Measurements from ENCODE around the gene ITGB4.

ITGB4 gene

GRCh38 chr17:75731716-75732498 is 10.6 kb downstream of the ITGB4 start:
- DNase-seq (ENCODE audit: low spot score): no peak

- DNase-seq (ENCODE audit: low spot score): no peak
These were observed 12.2 kb downstream of the ITGB4 start for GRCh38 chr17:75733471-75733870.

DNA sequence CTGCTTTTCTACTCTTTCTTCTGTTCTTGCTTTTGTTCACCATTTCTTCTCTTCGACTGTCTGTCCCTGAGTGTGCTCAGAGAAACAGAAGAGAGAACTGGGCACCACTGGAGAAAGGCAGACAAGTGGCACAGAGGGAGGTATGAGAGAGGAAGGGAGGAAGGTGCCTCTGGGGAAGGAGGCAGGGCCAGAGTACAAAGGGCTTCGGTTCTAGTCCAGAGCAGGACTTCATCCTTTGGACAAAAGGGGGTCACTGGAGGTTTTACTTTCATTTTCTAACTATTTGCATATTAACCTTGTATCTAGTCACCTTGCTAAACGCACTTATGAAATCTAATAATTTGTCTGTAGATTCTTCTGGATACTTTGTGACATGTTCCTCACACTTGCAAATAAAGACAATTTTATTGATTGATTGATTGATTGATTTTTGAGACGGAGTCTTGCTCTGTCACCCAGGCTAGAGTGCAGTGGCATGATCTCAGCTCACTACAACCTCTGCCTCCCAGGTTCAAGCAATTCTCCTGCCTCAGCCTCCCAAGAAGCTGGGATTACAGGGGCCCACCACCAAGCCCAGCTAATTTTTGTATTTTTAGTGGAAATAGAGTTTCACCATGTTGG is 13.5 kb downstream of the ITGB4 start:
- no peak for DNase-seq (ENCODE audit: low spot score)

DNA sequence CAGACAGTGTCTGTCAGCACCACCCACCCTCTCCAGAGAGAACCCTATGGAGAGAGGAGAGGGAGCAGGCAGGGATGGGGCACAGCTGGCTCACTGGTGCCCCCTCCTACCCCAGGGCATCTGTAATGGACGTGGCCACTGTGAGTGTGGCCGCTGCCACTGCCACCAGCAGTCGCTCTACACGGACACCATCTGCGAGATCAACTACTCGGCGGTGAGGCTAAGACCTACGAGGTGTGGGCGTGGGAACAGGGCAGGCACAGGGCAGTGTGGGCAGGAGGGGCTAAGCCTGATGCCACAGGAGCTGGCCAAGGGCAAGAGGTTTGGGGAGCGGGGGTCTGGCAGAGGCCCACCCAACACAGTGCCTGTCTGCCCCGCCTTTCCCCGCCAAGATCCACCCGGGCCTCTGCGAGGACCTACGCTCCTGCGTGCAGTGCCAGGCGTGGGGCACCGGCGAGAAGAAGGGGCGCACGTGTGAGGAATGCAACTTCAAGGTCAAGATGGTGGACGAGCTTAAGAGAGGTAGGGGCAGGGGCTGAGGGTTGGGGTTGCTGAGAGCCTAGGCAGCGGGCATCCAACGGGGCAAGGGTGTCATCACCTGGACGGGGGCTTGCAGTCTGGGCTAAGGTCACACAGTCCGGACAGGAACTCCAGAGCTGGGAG is 15.0 kb downstream of the ITGB4 start:
- no peak for DNase-seq (ENCODE audit: low spot score)

- DNase-seq (ENCODE audit: low spot score): no peak
These were observed 16.1 kb downstream of the ITGB4 start for GRCh38 chr17:75737133-75737962.

- DNase-seq (ENCODE audit: low spot score): no peak
These were observed 17.1 kb downstream of the ITGB4 start for GRCh38 chr17:75738218-75738802.

DNA sequence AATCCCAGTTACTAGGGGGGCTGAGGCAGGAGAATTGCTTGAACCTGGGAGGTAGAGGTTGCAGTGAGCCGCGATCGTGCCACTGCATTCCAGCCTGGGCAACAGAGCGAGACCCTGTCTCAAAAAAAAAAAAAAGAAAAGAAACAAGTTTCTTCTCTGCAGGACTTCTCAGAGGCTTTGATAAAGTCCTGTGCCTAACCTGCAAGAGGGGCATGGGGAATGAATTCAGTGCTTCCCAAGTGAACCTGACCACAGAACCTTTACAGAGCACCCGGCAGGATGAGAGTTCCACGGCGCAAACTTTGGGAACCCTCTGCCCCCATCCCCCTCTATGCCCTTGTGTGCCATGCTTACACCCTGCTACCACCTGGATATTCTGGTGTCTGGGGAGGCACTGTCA is 17.9 kb downstream of the ITGB4 start:
- DNase-seq (ENCODE audit: low spot score): no peak

GRCh38 chr17:75739801-75740200 is 18.5 kb downstream of the ITGB4 start:
- no peak for DNase-seq (ENCODE audit: low spot score)

DNA sequence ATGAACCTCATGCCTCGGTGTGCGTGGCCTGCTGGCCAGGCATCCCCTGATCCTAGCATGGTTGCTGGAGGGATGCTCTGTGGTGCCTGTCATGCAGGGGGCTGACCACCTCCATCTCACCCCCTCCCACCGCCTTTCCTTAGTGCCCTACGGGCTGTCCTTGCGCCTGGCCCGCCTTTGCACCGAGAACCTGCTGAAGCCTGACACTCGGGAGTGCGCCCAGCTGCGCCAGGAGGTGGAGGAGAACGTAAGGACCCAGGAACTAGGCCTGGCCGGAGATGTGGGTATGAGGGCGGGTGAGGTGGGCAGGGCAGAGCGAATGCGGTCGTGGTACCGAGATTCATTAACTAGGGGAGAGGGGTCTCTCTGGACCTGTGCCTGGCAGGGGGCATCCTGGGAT is 19.0 kb downstream of the ITGB4 start:
- DNase-seq (ENCODE audit: low spot score): no peak

- no peak for DNase-seq (ENCODE audit: low spot score)
These were observed 19.4 kb downstream of the ITGB4 start for GRCh38 chr17:75740631-75741077.

- DNase-seq (ENCODE audit: low spot score): no peak
These were observed 21.1 kb downstream of the ITGB4 start for GRCh38 chr17:75742337-75742736.

GRCh38 chr17:75743625-75744206 is 22.5 kb downstream of the ITGB4 start:
- DNase-seq (ENCODE audit: low spot score): no peak

DNA sequence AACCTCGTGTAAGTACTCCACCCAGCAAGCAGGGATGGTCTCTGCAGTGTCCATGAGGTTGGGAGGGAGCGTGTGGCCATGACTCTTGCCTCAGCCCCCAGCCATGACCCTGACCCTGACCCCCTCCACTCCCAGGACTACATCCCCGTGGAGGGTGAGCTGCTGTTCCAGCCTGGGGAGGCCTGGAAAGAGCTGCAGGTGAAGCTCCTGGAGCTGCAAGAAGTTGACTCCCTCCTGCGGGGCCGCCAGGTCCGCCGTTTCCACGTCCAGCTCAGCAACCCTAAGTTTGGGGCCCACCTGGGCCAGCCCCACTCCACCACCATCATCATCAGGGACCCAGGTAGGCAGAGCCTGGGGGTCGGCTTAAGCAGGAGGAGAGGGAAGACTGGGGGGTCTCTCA is 27.4 kb downstream of the ITGB4 start:
- DNase-seq (ENCODE audit: low spot score): no peak

DNA sequence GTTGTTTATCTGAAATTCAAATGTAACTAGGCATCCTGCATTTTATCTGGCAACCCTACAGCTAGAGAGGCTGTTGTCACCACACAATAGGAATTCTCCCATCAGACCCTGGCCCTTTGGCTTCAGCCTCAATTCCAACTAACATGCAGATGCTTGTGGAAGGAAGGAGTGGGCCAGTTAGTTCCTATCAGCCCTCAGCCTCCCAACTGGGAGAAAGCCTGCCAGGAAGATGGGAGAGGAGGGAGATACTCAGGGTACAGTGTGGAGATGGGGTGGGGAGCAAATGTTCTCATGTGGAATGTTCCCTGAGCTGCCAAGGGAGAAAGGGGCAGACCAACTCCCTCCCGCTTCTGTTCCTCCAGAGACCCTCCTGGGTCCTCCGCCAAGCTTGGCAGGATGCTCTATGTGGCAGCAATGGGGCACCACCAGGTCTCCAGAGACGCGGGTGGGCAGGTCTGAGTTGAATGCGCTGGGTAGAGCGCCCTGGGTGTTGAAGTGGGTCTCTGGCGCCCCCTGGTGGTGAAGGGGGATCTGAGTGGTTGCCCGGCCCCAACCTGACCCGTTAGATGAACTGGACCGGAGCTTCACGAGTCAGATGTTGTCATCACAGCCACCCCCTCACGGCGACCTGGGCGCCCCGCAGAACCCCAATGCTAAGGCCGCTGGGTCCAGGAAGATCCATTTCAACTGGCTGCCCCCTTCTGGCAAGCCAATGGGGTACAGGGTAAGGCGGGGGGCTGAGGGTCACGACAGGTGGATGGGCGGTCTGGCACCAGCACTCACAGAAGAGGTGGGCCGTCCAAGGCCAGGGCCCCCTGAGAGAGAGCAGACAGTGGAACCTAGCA is 28.5 kb downstream of the ITGB4 start:
- DNase-seq (ENCODE audit: low spot score): peak; percentile 88

DNA sequence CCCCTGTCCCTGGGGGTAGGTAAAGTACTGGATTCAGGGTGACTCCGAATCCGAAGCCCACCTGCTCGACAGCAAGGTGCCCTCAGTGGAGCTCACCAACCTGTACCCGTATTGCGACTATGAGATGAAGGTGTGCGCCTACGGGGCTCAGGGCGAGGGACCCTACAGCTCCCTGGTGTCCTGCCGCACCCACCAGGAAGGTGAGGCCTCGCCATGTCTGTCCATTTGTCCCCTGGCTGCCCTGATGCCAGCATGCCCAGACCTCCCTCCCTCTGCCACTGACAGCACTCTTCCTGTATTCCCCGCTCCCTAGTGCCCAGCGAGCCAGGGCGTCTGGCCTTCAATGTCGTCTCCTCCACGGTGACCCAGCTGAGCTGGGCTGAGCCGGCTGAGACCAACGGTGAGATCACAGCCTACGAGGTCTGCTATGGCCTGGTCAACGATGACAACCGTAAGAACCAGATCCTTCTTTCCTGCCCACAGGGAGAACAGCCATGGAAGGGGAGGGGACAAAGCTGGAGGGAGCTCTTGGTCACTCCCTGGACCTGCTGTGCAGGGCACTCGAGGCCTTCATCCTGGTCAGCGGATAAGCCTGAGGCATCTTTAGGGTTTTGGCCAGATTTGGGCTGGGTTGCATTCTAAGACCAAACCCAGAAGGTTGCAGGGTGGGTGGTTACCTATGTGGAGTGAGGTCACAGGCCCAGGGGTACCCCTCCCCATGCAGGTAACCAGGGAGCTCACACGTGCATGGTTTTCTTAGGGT is 29.6 kb downstream of the ITGB4 start:
- no peak for DNase-seq (ENCODE audit: low spot score)

- no peak for DNase-seq (ENCODE audit: low spot score)
These were observed 30.6 kb downstream of the ITGB4 start for GRCh38 chr17:75751676-75752404.

GRCh38 chr17:75752405-75752709 is 31.1 kb downstream of the ITGB4 start:
- DNase-seq (ENCODE audit: low spot score): no peak

DNA sequence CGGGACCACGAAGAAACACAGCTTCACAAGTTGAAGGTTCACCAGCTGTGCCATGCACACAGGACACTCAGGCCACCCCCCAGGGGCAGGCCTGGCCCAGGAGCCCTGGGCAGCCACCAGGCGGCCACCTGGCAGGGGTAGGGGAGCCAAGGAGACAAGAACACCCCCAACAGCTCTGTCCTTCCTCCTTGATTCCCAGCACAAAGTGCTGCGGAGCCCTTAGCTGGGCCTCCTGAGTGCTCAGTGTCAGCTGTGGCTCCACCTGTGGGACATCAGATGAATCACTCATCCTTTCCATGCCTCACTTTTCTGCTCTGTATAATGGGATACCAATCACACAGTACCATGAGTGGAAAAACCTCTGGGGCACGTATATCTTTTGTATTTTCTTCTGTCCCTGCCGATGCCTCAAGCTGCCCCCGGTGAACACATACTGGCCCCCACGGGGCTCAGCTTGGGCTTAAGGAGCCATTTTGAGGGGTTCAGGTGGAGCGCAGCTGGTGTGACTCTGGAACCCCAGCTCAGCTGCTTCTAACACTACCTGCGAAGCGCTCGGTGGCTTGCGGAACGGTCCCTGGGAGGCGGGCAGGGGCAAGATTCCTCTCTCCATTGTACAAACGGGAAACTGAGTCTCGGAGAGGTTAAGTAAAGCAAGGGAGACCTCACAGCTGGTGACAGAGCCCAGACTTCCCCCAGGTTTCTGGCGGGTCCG is 31.7 kb downstream of the ITGB4 start:
- DNase-seq (ENCODE audit: low spot score): peak; percentile 23

All from hematopoietic multipotent progenitor cell treated with erythropoietin and hydrocortisone succinate and interleukin-3 and kit ligand, for 15 days (in vitro differentiated cells).